Smooth muscle cell (in vitro differentiated cells): ENCODE data around the gene PLEK. TPM values are rescaled to one million over a fixed set of nuclear protein-coding genes. Genes with fewer than 3 reads are reported as not detected.

Source experiments
- DNase-seq: peaks from one replicate; lab custom pipeline; 2025; ENCODE audit not compliant: unreplicated experiment; lab: John Stamatoyannopoulos, UW
- H2AFZ ChIP-seq: fragments of 200-600 bp; sonication (generic); 2 replicates; pipeline ENCODE4 v1.6.0; 2016; ENCODE audit warnings: antibody characterized with exemption, low read depth, mild to moderate bottlenecking
- H3F3A ChIP-seq: fragments of 200-600 bp; sonication (generic); 2 replicates; pipeline ENCODE4 v1.6.0; 2017; ENCODE audit warnings: antibody characterized with exemption, low read depth
- H3K27ac ChIP-seq: fragments of 200-600 bp; sonication (generic); 2 replicates; pipeline ENCODE4 v1.5.1; 2016; ENCODE audit warnings: low read depth, mild to moderate bottlenecking
- H3K27me3 ChIP-seq: fragments of 200-600 bp; sonication (generic); 2 replicates; pipeline ENCODE4 v1.6.1; 2016; ENCODE audit warnings: low read depth, mild to moderate bottlenecking
- H3K36me3 ChIP-seq: fragments of 200-600 bp; sonication (generic); 2 replicates; pipeline ENCODE4 v1.5.1; 2016; ENCODE audit warnings: low read depth
- H3K4me1 ChIP-seq: fragments of 200-600 bp; sonication (generic); 2 replicates; pipeline ENCODE4 v1.5.1; 2016; ENCODE audit warnings: low read depth
- H3K4me2 ChIP-seq: fragments of 200-600 bp; sonication (generic); 2 replicates; pipeline ENCODE4 v1.6.0; 2016; ENCODE audit warnings: mild to moderate bottlenecking
- H3K4me3 ChIP-seq: fragments of 200-600 bp; sonication (generic); 2 replicates; pipeline ENCODE4 v1.5.1; 2016; ENCODE audit warnings: mild to moderate bottlenecking
- H3K79me2 ChIP-seq: fragments of 200-600 bp; sonication (generic); 2 replicates; pipeline ENCODE4 v1.6.0; 2016; ENCODE audit warnings: low read depth, mild to moderate bottlenecking
- H3K9ac ChIP-seq: fragments of 200-600 bp; sonication (generic); 2 replicates; pipeline ENCODE4 v1.6.0; 2016; ENCODE audit warnings: low read depth
- H3K9me3 ChIP-seq: fragments of 200-600 bp; sonication (generic); replicated peaks from 2 replicates; pipeline ENCODE4 v1.5.1; 2016; ENCODE audit warnings: low read depth
- H4K20me1 ChIP-seq: fragments of 200-600 bp; sonication (generic); 2 replicates; pipeline ENCODE4 v1.6.0; 2016; ENCODE audit warnings: low read depth
- WGBS: methylation state at CpG from one replicate; pipeline ENCODE4 v1.1.7; 2016; ENCODE audit warnings: low lambda C conversion rate; 5-methylcytosine and 5-hydroxymethylcytosine counted together
- polyA plus RNA-seq: library from polyadenylated mRNA; unstranded; fragments of >200 nt; fragmentation: Nextera tagmentation; extraction: Ambion mirVana; gene quantifications from 2 replicates; pipeline ENCODE4 v1.2.1, GENCODE V29; 2016
- total RNA-seq: library from RNA; depleted of rRNA; stranded (reverse); fragments of >200 nt; gene quantifications from 2 replicates; pipeline ENCODE4 v1.2.3, GENCODE V29; 2014
- TF ChIP-seq, protein P1 (sequence below): fragments of 200-600 bp; sonication (generic); IDR thresholded peaks from 2 replicates; pipeline ENCODE4 v1.5.1; 2017; ENCODE audit warnings: borderline replicate concordance, mild to moderate bottlenecking, antibody characterized with exemption; ENCODE audit not compliant: insufficient read depth, poor library complexity, severe bottlenecking

The PLEK gene
- total and polyA plus RNA-seq, 2 experiments from 2014 or later, result not detected

DNA sequence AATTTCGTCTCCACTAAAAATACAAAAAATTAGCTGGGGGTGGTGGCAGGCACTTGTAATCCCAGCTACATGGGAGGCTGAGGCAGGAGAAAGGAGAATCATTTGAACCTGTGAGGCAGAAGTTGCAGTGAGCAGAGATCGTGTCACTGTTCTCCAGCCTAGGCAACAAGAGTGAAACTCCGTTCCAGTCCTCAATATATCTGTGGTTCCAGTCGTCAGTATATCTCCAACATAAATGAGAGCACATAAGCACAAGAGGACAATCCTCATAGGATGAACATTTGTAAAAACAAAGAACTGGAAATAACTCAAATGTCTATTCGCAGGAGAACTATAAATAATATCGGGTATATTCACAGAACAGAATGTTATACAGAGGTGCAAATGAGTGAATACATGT, 13.1 kb upstream of the PLEK start:
- H3K4me2 ChIP-seq, result no peak overlapping the region
- H3K36me3 ChIP-seq, result no peaks in the 10 kb centered on the region
- no peak overlapping the region for H3K27ac ChIP-seq
- WGBS, result 92% methylated on average over 6 of the region's 6 CpGs
- TF ChIP-seq, protein P1, sequence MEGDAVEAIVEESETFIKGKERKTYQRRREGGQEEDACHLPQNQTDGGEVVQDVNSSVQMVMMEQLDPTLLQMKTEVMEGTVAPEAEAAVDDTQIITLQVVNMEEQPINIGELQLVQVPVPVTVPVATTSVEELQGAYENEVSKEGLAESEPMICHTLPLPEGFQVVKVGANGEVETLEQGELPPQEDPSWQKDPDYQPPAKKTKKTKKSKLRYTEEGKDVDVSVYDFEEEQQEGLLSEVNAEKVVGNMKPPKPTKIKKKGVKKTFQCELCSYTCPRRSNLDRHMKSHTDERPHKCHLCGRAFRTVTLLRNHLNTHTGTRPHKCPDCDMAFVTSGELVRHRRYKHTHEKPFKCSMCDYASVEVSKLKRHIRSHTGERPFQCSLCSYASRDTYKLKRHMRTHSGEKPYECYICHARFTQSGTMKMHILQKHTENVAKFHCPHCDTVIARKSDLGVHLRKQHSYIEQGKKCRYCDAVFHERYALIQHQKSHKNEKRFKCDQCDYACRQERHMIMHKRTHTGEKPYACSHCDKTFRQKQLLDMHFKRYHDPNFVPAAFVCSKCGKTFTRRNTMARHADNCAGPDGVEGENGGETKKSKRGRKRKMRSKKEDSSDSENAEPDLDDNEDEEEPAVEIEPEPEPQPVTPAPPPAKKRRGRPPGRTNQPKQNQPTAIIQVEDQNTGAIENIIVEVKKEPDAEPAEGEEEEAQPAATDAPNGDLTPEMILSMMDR, result no peak
- no peaks in the 10 kb centered on the region for H3F3A ChIP-seq
- no peak for DNase-seq
- H3K27me3 ChIP-seq, result no peaks in the 10 kb centered on the region
- no peaks in the 10 kb centered on the region for H3K79me2 ChIP-seq
- H3K4me1 ChIP-seq, result no peaks in the 10 kb centered on the region
- no peaks in the 10 kb centered on the region for H3K9me3 ChIP-seq
- no peaks in the 10 kb centered on the region for H4K20me1 ChIP-seq
- no peak overlapping the region for H3K4me3 ChIP-seq
- H3K9ac ChIP-seq, result no peak overlapping the region
- H2AFZ ChIP-seq, result no peak overlapping the region

DNA sequence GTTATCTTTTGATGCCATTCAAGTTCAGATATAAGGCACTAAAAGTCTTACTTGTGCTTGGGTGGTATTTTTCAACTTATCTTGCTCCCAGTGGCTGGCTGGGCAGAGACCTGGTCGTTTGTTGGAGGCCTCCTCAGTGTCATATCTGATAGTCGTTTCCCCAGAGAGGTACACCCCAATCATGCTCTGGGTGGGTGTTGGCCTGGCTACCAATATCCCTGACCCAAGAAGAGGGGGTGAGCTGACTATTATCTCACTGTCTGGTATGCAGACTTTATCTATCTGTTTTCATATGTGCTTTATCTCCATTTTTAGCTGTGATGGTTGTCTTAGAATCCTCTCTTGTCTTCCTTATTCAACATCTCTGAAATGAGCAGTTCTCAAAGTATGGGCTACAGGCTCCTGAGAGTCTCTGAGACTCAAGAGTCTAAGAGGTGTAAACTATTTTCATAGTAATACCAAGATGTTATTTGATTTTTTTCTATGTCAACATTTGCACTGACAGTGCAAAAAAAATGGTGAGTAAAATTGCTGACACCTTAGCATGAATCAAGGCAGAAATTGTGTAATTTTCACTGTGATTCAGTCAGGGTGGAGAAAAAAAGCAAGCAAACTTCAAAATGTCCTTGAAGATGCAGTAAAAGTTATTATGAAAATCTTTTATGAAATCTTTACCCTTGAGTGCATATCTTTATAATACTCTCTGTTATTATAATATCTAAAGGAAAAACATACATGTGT, 12.3 kb upstream of the PLEK start:
- no peak overlapping the region for H3K4me3 ChIP-seq
- TF ChIP-seq, protein P1, result no peak
- H3K27ac ChIP-seq, result no peak overlapping the region
- no peaks in the 10 kb centered on the region for H4K20me1 ChIP-seq
- no peaks in the 10 kb centered on the region for H3F3A ChIP-seq
- no peaks in the 10 kb centered on the region for H3K9me3 ChIP-seq
- 51% methylated on average over 2 of the region's 2 CpGs for WGBS
- no peaks in the 10 kb centered on the region for H3K27me3 ChIP-seq
- no peak overlapping the region for H3K4me2 ChIP-seq
- H2AFZ ChIP-seq, result no peak overlapping the region
- H3K79me2 ChIP-seq, result no peaks in the 10 kb centered on the region
- H3K4me1 ChIP-seq, result no peaks in the 10 kb centered on the region
- no peak for DNase-seq
- H3K36me3 ChIP-seq, result no peaks in the 10 kb centered on the region
- H3K9ac ChIP-seq, result no peak overlapping the region

DNA sequence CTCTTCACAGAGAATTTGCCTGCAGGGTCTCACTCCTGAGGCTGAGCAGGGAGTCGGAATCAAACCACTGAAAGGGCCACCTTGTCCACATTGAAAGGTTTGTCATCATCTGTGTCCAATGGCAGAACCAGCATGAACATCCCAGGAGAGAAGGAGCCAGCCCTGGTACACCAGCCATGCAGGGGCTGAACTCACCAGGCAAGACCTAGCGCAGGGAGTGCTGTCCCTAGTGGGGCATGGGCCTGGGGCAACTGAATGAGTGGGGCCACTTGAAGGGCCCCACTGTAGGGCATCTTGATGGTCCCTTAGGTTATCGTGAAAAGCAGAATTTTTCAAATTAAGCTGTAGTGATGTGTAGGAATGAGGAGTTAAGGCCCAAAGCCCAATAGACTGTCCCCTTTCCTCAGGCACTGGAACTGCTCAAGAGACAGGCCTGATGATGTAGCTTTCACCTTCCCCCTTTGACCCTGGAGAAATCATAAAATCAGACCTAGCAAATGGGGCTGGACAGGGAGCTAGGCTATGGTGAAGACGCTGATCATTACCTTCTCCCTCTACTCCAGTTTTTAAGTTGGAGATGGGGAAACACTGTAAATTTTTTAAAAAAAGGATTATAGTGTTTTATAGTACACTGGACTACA, 8.4 kb upstream of the PLEK start:
- Histone ChIP-seq H3K4me1 (no peaks in the 10 kb centered on the region), H2AFZ (no peak overlapping the region), H3K9me3 (no peaks in the 10 kb centered on the region), H3K4me3 (no peak overlapping the region), H3K27ac (no peak overlapping the region), H3K36me3 (no peaks in the 10 kb centered on the region), H3K27me3 (no peaks in the 10 kb centered on the region), H3K79me2 (no peaks in the 10 kb centered on the region), H3K4me2 (no peak overlapping the region), H3K9ac (no peak overlapping the region), H3F3A (no peaks in the 10 kb centered on the region), H4K20me1 (no peaks in the 10 kb centered on the region)
- TF ChIP-seq, protein P1, result no peak
- WGBS, result 91% methylated on average over 4 of the region's 4 CpGs
- DNase-seq, result no peak
